ENCODE measurements around the gene OR1L6. TPM values are rescaled to one million over a fixed set of nuclear protein-coding genes. Genes with fewer than 3 reads are reported as not detected.

The OR1L6 gene, protein sequence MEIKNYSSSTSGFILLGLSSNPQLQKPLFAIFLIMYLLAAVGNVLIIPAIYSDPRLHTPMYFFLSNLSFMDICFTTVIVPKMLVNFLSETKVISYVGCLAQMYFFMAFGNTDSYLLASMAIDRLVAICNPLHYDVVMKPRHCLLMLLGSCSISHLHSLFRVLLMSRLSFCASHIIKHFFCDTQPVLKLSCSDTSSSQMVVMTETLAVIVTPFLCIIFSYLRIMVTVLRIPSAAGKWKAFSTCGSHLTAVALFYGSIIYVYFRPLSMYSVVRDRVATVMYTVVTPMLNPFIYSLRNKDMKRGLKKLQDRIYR
- not detected in 2 replicates for total RNA-seq (2014; rRNA removed; shearing (Covaris generic))

DNA sequence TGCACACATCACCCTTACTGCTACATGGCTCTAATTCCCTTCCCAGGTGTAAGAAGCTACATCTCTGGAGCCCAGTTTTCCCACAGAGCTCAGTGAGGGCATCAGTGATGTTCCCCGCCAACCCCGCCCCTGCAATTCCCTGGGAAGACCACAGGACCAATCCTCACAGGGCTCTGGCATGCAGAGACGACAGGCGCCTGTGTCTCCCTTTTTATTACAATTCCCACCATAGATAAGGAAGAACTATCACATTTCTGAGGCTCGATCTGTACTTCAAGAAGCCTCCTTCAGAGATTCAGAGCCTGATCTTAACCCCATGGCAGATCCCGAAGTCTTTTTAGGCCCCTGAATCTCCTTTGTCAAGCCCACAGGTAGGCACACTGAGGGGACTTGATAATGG lies at the start of gene OR1L6:
Gene OR1L6, plus strand, starts transcription at position 301 of the 400 bp plus-strand sequence. CDS start 7,545 bp downstream, outside the sequence.
- DNase-seq (ENCODE audit: low spot score): no peak

DNA sequence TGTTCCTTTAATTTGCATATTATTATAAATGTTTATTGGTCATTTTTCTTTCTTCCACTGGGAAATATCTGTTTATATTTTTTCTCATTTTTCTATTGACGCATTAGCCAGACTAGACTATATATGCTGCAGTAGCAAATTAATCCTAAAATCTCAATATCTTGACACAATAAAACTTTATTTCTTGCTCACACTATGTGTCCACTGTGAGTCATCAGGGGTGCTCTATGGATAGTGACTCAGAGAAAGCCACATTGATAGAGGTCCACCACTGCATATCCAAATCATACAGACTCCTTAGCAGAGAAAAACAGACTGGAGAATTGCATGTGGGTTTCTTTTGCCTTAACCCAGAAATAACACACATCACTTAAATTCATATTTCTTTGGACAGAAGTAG lies 46.4 kb upstream of the OR1L6 start:
- DNase-seq (ENCODE audit: low spot score): no peak

DNA sequence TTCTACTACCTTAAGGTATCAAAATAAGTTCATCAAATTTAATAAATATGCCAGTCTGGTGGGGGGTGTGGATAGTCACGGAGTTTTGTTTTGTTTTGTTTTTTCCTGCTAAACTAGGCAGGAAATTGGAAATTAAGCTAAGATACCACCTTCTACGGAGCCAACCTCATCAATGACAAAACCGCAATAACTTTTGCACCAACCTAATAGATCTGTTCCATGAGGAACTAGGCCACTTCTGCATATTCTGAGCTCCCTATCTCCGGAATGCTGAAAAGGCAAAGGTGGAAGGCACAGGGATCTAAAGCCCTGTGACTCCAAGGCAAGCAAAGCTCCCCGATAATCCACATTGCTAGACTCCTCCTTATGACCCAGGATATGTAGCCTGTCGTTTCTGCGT lies 24.1 kb upstream of the OR1L6 start:
- no peak for DNase-seq (ENCODE audit: low spot score)

DNA sequence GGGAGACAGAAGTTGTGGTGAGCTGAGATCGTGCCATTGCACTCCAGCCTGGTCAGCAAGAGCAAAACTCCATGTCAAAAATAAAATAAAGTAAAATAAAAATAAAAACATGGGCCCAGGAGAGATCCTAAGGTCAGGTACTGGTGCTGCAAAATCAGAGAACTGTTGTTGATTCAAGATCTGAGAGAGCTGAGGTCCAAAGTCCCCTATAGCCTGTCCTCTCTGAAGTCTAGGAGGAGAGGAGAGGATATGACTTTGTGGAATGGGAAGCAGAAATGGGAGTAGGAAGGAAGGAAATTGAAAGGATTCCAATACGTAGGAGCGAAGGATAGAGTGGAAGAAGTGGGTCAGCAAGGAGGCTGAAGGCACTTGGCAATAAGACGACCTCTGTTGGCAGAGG lies 22.9 kb upstream of the OR1L6 start:
- no peak for DNase-seq (ENCODE audit: low spot score)

DNA sequence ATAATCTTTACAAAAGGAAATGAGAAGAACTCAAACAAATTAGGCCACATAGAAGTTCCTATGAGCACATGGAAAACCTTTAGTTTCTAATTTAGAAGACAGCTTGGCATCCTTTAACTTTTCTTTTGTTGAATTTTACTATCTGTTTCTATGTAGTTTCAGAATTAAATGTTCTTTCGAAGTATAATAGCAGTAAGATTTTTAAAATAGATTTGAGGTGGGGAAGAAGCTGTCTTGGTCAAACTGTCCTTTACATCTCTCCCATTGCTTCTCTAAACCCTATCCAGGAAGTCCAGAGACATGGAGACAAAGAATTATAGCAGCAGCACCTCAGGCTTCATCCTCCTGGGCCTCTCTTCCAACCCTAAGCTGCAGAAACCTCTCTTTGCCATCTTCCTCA lies 18.4 kb upstream of the OR1L6 start, which contains the start of gene OR1L4:
Gene OR1L4, plus strand, starts transcription at position 301 of the 400 bp plus-strand sequence. Its CDS starts 0 bp downstream, at position 301.
- DNase-seq (ENCODE audit: low spot score): no peak

DNA sequence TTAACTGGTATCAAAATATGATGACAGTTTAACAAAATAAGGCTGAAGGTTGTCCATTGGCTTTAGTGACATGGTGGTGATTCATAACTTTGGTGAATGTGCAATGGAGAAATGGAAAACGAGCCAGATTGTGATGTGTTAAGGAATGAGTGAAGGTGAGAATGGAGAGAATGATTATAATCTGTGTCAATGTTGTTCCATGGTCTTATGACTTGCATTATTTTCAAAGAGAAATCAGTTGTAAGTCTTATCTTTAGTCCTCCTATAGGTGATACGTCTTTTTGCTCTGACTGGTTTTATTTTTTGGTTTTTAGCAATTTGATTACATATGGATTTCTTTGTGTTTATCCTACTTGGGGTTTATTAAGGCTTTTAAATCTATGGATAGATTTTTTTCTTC lies 12.7 kb downstream of the OR1L6 start:
- DNase-seq (ENCODE audit: low spot score): no peak

DNA sequence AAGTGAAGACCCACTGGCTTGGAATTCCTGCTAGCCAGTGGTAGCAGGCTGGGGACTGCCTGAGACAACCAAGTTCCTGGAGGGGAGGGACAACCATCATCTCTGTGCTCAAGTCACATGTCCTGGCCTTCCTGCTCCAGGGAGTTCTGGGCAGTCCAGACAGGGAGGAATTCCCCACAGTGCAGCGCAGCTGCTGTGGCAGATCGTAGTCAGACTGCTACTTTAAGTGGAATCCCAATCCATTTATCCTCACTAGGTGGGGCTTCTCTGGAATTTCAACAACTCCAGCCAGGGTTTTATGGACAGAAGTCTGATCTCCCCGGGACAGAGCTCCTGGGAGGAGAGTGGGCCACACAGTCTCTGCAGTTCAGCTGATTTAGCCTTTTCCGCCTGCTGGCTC lies 25.7 kb downstream of the OR1L6 start:
- no peak for DNase-seq (ENCODE audit: low spot score)

DNA sequence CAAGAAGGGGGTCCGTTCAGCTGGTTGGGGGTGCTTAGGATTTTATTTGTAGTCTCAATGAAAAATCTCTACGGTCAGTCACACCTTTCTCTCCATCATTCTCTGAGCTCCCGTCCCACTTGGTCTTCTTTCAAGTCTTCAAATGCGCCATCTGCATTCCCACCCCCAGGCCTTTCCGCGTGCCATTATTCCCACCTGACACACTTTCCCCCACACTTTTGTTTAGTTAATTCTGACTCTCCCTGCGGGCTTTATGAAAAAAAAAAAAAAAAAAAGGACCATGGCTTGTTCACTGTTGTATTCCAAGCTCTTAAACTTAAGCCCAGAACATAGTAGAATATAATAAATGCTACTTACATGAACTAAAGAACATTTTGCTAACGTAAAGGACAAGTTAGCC lies 34.9 kb downstream of the OR1L6 start:
- no peak for DNase-seq (ENCODE audit: low spot score)

DNA sequence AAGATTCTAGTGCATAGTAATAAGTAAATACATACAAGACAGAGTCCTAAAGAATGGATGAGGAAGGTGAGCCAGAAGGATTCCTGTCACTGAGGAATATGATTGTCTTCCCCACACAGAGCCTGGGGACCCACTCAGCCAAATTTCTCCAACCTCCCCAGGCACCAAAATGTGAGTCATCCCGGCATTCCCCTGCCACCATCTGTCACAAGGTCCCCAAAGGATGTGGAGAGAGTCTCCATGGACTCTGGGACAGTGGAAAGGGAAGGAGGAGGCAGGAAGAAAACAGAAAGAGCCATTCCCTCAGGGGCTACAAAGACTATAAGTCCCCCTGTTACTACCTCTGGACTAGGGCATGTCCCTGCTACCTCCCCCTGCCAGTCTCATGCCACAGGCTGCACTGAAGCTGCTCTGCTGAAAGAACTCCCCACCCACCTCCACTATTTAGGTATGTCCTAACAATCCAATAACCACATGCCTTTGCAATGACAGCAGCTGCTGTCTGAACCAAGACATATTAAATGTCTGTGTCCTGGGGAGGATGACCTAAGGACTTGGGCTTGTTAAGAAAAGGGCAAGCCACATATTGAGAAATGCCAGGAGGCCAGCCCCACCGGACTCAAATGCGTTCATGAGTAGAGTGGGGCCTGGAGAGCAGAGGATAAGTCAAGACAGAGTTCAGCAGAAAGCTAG lies 36.0 kb downstream of the OR1L6 start:
- DNase-seq (ENCODE audit: low spot score): no peak

DNA sequence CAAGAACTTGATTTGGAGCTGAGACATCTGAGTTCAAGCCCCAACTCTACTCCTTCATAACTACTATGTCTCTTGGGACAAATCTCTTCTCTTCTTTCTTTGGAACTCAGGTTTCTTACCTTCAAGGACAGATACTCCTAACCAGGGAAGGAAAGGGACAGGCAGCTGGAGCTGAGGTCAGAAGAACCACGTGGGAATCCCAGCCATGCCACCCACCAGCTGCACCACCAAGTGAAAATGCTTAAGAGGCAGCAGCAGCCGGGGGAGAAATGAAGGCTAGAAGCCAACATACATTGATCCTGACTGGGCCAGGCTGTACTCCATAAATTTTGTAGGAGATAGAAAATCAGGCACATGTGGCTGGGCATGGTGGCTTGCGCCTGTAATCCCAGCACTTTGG lies 37.1 kb downstream of the OR1L6 start:
- no peak for DNase-seq (ENCODE audit: low spot score)

DNA sequence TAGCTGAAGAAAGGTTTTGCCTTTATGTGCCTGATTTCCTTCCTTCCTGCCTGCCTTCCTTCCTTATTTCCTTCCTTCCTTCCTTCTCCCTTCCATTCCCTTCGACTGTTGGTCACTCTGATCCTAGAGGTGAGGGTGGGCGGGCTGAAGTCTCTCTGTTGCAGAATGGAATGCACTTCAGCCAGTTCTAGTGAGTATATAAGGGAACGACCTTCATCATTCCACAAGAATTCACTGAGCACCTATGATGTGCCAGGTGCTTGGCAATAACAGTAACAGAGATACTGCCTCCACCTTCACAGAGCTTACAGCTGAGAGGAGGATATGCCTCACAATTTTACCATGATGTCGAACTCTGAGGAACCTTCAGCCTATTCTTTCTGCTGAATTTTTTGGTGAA lies 37.9 kb downstream of the OR1L6 start:
- no peak for DNase-seq (ENCODE audit: low spot score)

DNA sequence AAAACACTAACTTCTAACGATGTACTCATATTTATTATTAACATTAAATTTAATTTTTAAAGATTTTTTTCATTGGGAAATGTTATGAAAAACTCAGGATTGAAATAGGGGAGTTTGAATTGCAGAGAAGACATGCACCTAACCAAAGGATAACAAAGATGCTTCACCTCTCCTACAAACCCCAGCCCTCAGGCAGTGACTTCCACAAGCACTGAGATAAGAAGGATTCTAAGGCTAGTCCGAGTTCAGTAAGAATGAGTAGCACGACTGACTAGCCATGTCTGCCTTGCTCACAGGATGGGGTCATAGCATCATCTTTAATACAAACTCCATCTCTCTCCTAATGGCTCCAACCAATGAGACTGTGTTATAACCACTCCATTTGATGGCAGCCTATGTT lies 39.6 kb downstream of the OR1L6 start:
- no peak for DNase-seq (ENCODE audit: low spot score)

DNA sequence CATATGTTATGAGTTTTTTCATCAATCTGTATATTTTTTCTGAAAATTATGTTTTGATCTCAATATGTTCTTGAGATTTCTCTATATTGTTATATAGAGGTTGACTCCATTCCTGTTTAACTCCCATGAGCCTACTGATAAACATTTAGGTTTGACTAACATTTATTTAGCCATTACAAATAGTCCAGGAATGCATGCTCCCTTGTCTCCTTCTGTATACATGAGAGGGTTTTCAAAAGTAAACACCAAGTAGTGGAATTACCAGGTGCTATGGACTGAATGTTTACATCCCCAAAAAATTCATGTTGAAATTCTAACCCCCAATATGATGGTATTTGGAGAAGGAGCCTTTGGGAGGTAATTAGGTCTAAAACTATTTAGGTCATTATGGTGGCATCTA lies 43.2 kb downstream of the OR1L6 start:
- DNase-seq (ENCODE audit: low spot score): no peak

DNA sequence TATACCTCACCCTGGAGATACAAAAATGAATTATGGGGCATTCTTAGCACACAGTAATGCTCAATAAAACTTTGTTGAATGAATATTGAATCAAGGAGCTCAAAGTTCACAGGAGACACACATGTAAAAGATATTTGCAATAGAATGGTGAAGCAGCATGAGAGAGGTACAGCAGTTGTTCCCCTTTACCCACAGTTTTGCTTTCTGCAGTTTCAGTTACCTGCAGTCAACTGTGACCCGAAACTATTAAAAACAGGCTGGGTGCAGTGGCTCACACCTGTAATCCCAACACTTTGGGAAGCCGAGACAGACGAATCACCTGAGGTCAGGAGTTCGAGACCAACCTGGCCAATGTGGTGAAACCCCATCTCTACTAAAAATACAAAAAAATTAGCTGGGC lies 44.2 kb downstream of the OR1L6 start:
- DNase-seq (ENCODE audit: low spot score): no peak

DNA sequence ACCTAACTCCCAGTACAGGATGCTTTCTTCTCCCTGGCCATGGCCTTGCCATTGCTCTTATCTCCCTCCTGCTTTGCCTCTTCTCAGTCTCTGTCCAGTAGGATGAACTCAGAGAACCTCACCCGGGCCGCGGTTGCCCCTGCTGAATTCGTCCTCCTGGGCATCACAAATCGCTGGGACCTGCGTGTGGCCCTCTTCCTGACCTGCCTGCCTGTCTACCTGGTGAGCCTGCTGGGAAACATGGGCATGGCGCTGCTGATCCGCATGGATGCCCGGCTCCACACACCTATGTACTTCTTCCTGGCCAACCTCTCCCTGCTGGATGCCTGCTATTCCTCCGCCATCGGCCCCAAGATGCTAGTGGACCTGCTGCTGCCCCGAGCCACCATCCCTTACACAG lies 46.7 kb downstream of the OR1L6 start, which contains the start of gene OR5C1:
Gene OR5C1, plus strand, starts transcription at position 103 of the 400 bp plus-strand sequence. Its CDS starts 0 bp downstream, at position 103.
- DNase-seq (ENCODE audit: low spot score): no peak

DNA sequence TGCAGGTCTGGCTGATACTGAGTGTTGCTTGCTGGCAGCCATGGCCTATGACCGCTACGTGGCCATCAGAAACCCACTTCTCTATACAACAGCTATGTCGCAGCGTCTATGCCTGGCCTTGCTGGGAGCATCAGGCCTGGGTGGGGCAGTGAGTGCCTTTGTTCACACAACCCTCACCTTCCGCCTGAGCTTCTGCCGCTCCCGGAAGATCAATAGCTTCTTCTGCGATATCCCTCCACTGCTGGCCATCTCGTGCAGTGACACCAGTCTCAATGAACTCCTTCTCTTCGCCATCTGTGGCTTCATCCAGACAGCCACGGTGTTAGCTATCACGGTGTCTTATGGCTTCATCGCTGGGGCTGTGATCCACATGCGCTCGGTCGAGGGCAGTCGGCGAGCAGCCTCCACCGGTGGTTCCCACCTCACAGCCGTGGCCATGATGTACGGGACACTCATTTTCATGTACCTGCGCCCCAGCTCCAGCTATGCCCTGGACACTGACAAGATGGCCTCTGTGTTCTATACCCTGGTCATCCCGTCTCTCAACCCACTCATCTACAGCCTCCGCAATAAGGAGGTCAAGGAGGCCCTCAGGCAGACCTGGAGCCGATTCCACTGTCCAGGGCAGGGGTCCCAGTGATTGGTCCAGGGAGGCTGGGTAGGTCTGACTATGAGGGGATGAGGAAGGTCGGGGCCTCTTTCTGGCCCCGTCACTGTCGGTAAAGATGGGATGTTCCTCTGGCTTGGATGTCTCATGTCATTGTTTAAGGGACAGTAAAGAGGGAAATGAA lies 47.3 kb downstream of the OR1L6 start:
- no peak for DNase-seq (ENCODE audit: low spot score)

DNA sequence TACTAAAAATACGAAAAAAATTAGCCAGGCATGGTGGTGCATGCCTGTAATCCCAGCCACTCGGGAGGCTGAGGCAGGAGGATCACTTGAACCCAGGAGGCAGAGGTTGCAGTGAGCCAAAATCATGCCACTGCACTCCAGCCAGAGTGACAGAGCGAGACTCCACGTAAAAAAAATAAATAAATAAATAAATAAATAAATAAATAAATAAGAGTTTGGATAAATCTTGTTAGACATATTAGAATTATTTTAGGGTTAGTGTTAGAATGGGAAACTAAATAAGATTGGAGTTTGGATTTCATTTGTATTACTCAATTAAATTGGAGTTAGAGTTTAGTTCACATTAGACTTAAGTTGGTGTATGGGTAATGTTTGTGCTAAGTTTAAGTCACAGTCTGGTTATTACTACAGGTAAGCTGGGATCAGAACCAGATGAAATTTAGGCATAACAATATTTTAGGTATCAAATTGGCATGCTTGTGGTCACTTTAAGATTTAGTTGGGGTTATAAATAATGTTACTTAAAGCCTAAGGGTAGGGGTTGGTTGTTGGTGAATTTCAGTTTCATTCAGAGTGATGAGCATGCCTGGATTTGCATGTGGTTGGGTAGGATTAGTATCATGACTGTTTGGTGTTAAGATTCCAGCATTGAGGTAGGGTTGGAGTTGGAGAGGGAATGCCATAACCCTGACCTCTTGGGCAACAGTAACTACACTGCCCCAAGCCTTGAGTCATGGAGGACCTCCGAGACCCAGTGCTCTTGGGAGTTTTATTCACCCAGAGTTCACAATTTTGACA lies 50.0 kb downstream of the OR1L6 start:
- DNase-seq (ENCODE audit: low spot score): no peak

DNA sequence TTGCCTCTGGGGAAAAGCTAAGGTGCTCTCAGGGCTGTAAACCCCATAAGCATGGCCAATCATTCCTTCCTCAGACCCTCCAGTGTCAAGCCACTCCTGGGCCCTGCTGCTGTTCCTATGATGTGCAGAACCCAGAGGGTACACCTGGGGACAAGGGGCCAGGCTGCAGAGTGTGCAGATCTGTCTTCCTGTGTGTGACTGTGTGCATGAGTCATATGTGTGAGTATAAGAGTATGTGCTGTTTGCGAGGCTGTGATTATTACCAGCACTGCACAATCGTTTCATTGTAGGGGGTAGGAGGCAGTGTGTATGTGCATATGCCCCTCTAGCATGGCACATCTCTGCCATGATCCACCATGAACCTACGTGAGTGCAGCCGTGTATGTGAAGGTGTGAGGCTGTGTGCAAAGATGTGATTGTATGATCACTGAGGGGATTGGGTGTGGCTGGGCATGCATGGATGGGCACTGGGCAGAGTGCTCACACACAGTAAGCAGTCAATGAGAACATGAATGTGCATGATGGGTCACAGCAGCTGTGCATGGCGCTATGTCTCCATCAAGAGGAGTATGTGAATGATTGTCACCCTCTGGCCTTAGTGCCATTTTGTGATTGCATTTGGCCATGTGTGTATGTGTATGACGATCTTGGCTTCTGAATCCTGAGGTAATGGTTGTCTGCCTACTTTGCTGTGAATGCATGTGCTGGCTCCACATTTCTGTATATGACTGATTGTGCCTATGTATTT lies 55.4 kb downstream of the OR1L6 start:
- no peak for DNase-seq (ENCODE audit: low spot score)

Measured in HT-29 (cell line).